GDM1 (cell line): Measurements from ENCODE around the gene TRIM25.

Experiments
- DNase-seq: peaks from one replicate; lab custom pipeline; 2025; lab: John Stamatoyannopoulos, UW

Gene TRIM25

DNA sequence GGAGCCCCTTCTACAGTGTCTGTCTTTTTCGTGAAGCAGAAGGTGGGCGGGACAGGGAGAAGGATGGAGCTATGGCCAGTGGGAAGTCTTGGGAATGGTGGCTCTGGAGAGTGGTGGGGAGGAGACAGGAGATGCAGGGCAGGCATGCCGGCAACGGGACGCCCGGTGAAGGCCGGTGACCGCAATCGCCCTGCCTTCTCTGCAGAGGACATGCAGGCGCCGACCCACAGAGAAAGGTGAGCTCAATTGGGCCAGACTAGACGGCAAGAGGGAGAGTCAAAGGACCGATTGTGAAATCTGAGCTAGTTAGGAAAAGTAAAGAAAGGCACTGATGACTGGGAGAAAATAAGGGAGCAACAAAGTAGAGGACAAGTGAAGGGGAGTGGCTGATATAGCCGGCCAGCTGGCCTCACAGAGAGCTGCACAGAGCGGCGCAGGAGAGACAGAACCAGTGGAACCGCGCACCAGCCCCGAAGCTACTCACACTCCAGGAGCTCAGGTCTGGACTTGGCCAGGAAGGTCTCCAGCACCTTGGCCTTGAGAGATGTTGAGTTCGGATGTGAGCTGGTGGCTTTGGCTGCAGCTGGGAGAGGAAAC is 18.9 kb downstream of the TRIM25 start:
- DNase-seq = no peak

- DNase-seq = no peak
Observed at GRCh38 chr17:56893503-56893902, 20.3 kb downstream of the TRIM25 start.

DNA sequence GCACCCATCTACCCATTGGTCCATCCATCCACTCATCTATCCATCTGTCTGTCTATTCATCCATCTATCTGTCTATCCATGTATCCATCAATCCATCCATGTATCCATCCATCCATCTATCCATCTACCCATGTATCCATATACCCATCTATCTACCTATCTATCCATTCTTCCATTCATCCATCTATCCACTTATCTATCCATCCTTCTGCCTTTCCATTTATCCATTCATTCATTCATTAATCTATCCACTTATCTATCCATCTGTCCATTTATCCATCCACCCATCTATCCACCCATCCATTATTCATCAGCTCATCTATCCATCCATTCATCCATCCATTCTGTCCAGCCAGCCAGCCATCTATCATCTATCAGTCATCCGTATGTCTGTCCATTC is 21.5 kb downstream of the TRIM25 start:
- DNase-seq = no peak

- DNase-seq = no peak
Observed at GRCh38 chr17:56891751-56892150, 22.1 kb downstream of the TRIM25 start.

- no peak for DNase-seq
Observed at GRCh38 chr17:56890906-56891674, 22.8 kb downstream of the TRIM25 start.

- DNase-seq = no peak
Observed at GRCh38 chr17:56890390-56890789, 23.5 kb downstream of the TRIM25 start.

DNA sequence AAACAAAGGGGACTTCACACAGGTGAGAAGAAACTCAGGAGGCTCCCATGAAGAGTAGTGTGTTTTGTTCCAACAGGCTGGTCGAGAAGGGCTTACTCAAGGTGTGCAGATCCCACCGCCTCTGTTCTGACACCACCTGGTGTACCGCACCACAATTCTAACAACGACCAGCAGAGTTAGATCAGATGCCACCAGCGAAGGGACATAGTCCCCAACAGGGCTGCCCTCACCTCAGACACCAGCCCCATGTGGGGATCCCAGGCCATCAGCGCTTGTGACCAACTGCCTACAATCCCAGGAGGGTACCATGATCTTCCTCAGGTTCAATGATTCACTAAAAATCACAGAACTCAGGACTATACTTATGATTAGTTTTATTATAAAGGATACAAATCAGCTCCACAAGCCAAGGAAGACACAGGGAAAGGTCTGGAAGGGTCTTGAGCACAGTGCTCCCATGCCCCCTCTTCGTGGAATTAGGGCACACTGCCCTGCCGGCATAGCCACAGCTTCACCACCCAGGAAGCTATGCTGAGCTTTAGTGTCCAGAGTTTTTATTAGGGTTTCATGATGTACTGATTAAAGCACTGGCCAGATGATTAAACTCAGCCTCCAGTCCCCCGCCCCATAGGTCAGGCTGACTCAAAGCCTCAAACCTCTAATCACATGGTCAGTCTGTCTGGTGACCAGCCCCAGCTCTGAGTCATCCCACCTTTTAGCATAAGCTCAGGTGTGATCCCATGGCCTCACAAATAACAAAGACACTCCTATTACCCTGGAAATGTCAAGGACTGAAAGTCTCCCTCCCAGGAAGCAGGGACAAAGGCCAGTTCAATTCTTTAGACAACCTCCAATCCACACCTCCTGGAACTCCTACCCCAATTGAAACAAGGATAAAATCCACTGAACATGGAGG is 26.0 kb downstream of the TRIM25 start:
- no peak for DNase-seq

GRCh38 chr17:56887105-56887504 is 26.7 kb downstream of the TRIM25 start:
- no peak for DNase-seq

DNA sequence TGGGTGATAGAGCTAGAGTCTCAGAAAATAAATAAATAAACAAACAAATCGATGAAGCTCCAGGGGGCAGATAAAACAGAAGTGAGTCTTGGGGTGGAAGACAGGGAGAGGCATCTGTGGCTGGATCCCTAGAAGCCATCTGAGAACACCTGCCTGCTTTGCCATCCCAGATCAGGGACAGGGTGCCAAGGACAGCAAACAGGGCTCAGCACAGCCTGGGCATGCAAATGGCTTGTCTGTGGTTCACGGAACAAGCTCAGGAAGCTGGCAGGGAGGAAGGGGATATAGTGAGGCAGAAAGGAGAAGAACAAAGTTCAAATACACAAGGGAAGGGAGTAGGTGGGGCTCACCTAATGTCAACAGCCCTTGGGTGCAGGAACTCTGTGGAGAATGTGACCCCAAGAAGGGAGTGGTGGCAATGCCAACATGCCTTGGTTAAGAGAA is 27.5 kb downstream of the TRIM25 start:
- DNase-seq = no peak

GRCh38 chr17:56885312-56885657 is 28.6 kb downstream of the TRIM25 start:
- DNase-seq = no peak

GRCh38 chr17:56884483-56885311 is 29.2 kb downstream of the TRIM25 start:
- DNase-seq = no peak

- DNase-seq = no peak
Observed at GRCh38 chr17:56883616-56884015, 30.2 kb downstream of the TRIM25 start.

DNA sequence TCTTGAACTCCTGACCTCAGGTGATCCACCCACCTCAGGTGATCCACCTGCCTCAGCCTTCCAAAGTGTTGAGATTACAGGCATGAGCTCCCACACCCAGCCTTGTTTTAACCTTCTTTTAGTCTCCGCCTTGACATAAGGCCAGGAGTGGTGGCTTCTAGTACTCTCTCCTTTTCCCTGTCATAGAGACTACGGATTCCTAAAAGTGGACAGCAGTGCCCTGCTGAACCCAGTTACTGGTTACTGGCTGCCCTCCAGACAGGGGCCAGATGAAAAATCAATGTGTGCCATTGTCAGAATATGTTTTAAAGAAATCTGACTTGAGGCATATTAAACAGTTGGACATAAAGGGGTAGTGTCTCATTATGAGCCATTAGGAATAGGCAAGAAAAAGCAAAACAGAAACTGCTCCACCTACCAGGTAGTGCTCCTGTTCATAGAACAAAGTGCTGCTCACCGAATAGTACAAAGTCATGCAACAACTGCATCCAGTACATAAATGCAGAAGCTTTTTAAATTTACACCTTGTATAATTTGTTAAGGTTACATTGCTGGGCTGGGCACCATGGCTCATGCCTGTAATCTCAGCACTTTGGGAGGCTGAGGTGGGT is 32.1 kb downstream of the TRIM25 start:
- no peak for DNase-seq

- no peak for DNase-seq
Observed at GRCh38 chr17:56880571-56880970, 33.3 kb downstream of the TRIM25 start.

GRCh38 chr17:56880133-56880532 is 33.7 kb downstream of the TRIM25 start:
- no peak for DNase-seq

DNA sequence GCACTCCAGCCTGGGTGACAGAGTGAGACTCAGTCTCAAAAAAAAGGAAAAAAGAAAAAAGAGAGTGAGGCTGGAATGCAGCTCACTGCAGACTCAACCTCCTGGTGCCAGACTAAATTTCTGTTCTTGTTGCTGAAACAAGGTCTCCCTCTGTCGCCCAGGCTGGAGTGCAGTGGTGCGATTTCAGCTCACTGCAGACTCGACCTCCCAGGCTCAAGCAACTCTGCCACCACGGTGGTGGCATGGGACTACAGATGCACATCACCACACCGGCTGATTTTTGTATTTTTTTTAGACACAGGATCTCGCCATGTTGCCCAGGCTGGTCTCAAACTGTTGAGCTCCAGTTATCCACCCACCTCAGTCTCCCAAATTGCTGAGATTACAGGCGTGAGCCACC is 34.6 kb downstream of the TRIM25 start:
- no peak for DNase-seq

DNA sequence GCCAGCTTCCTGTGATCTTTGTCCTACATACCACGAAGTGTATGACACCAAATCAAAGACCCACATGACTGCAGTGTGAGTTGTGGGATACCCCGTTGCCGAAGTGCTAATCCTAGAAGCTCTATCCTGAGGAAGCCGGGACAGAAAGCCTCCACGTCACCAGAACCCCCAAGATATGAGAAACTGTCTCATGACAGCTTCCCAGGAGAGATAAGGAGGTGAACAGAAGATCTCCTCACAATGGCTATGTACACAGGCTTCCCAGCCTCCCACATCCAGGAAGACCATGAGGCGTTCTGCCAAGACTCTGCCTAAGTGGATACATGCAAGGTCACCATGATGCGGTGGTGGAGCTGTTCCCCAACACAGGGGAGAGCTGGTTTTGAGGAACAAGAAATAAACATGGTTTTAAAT is 37.1 kb downstream of the TRIM25 start:
- no peak for DNase-seq

- no peak for DNase-seq
Observed at GRCh38 chr17:56870081-56870651, 43.7 kb downstream of the TRIM25 start.

DNA sequence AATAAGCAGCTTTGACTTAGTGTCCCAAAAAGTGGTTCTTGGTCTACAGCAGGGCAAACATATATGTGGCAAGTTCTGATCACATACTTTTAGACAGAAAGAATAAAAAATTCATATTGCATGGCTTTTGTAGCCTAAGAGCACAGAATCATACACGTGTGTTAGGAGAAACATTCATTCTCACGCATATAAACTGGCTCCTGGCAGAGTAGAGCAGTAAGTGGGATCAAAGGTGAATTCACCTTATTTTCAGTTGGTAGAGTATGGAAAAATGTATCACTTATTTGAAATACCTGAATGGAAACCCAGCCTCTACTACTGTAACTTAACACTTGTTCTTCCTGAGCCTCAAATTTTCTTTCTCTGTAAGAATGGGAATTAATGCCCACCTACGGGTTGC is 45.1 kb downstream of the TRIM25 start:
- no peak for DNase-seq

DNA sequence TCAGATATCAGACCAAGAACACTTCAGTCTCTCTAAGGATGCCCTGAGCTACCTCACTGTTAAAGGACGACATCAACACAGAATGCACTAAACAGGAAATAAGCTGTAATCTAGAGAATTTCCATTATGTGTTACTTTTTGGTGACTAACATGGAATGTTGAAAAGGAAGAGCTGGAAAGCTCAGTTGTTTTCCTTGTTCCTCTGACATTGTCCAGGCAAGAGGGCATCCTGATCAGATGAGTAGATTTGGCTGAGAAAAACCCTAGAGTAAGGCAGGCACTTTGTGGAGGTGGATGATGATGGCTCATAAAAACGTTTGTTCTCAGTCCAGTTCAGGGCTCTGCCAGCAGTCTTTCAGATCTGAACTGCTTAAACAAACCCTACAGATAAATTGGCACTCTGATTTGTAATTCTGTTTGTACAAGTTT is 45.9 kb downstream of the TRIM25 start:
- DNase-seq = no peak

DNA sequence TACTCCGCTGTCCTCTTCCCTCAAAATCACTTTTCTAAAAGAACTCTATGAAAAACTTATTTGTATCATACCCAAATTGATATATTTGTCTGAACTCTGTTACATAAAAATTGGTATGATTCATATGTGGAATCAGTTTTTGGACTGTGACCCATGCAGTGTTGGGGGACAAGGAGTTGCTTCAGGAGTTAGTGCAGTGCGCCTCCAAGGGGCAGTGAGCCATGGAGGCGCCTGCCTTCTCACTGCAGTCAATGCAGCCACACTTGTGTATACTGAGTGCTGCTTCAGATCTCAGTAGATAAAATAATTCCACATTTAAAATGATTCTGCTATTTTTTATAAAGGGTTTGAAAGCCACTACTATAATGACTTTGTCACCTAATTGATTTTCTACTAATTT is 47.4 kb downstream of the TRIM25 start:
- no peak for DNase-seq
